OCI-LY1 (cell line): ENCODE results near the gene SALL2.

Experiments
- H2AFZ ChIP-seq: fragments of 200-600 bp; sonication (generic), shearing (Covaris generic); 2 replicates; pipeline ENCODE4 v1.6.0; 2014; ENCODE audit warnings: antibody characterized with exemption, mild to moderate bottlenecking, low read length
- H3F3A ChIP-seq: fragments of 200-600 bp; sonication (generic), shearing (Covaris generic); 2 replicates; pipeline ENCODE4 v1.6.0; 2014; ENCODE audit warnings: mild to moderate bottlenecking, antibody characterized with exemption, low read length, moderate library complexity; ENCODE audit not compliant: insufficient read depth
- H3K27ac ChIP-seq: fragments of 200-600 bp; sonication (generic); 2 replicates; pipeline ENCODE4 v1.5.1; 2014; ENCODE audit warnings: low read length, mixed run types, mild to moderate bottlenecking, low read depth; ENCODE audit not compliant: poor library complexity, severe bottlenecking
- H3K27me3 ChIP-seq: fragments of 200-600 bp; sonication (generic); 2 replicates; pipeline ENCODE4 v1.6.0; 2014; ENCODE audit warnings: antibody characterized with exemption, mild to moderate bottlenecking, low read length, moderate library complexity; ENCODE audit not compliant: insufficient read depth
- H3K36me3 ChIP-seq: fragments of 200-600 bp; sonication (generic); 2 replicates; pipeline ENCODE4 v1.6.1; 2014; ENCODE audit warnings: mild to moderate bottlenecking, antibody characterized with exemption, low read length, moderate library complexity, mixed read lengths; ENCODE audit not compliant: insufficient read depth
- H3K4me1 ChIP-seq: fragments of 200-600 bp; sonication (generic); 2 replicates; pipeline ENCODE4 v1.5.1; 2014; ENCODE audit warnings: mild to moderate bottlenecking, low read length, moderate library complexity; ENCODE audit not compliant: insufficient read depth, severe bottlenecking
- H3K4me2 ChIP-seq: fragments of 200-600 bp; sonication (generic), shearing (Covaris generic); 2 replicates; pipeline ENCODE4 v1.6.1; 2014; ENCODE audit warnings: low read length
- H3K4me3 ChIP-seq: fragments of 200-600 bp; sonication (generic); 2 replicates; pipeline ENCODE4 v1.5.1; 2014; ENCODE audit warnings: low read length, low read depth, mild to moderate bottlenecking, mixed read lengths; ENCODE audit not compliant: poor library complexity, severe bottlenecking
- H3K79me2 ChIP-seq: fragments of 200-600 bp; shearing (Covaris generic); 2 replicates; pipeline ENCODE4 v1.6.1; 2016; ENCODE audit warnings: mixed run types, low read length, mixed read lengths; ENCODE audit not compliant: insufficient read depth
- H3K9ac ChIP-seq: fragments of 200-600 bp; sonication (generic), shearing (Covaris generic); 2 replicates; pipeline ENCODE4 v1.6.1; 2014; ENCODE audit warnings: mild to moderate bottlenecking, low read length, mixed read lengths
- H3K9me2 ChIP-seq: fragments of 200-600 bp; sonication (generic), shearing (Covaris generic); 2 replicates; pipeline ENCODE4 v1.6.1; 2014; ENCODE audit warnings: low read depth, mild to moderate bottlenecking, low read length, mixed read lengths
- H3K9me3 ChIP-seq: fragments of 200-600 bp; shearing (Covaris generic); 2 replicates; pipeline ENCODE4 v1.6.1; 2014; ENCODE audit warnings: low read length, mixed read lengths
- H4K20me1 ChIP-seq: fragments of 200-600 bp; sonication (generic), shearing (Covaris generic); 2 replicates; pipeline ENCODE4 v1.6.0; 2016; ENCODE audit warnings: mild to moderate bottlenecking, low read length; ENCODE audit not compliant: insufficient read depth
- EZH2 ChIP-seq: fragments of 200-600 bp; sonication (generic), shearing (Covaris generic); IDR thresholded peaks from 2 replicates; pipeline ENCODE4 v1.8.0; 2017; ENCODE audit warnings: borderline replicate concordance, mixed run types, mild to moderate bottlenecking, antibody characterized with exemption, low read length, moderate library complexity, mixed read lengths
- TF ChIP-seq, protein P1 (sequence below): fragments of 200-600 bp; sonication (generic), shearing (Covaris generic); IDR thresholded peaks from 2 replicates; pipeline ENCODE4 v1.5.1; 2017; ENCODE audit warnings: mild to moderate bottlenecking, antibody characterized with exemption, low read length, moderate library complexity, mixed read lengths

SALL2 gene

GRCh38 chr14:21533294-21533693 lies 7.1 kb upstream of the SALL2 start:
- Histone ChIP-seq H3F3A (no peaks in the 10 kb centered on the region), H4K20me1 (no peaks in the 10 kb centered on the region), H3K4me3 (no peak overlapping the region), H3K4me1 (no peaks in the 10 kb centered on the region), H3K27me3 (no peaks in the 10 kb centered on the region), H3K36me3 (no peaks in the 10 kb centered on the region), H3K9me2 (no peaks in the 10 kb centered on the region), H2AFZ (no peak overlapping the region), H3K27ac (no peak overlapping the region), H3K9ac (no peak overlapping the region), H3K9me3 (no peaks in the 10 kb centered on the region), H3K4me2 (no peak overlapping the region), H3K79me2 (no peaks in the 10 kb centered on the region)
- TF ChIP-seq EZH2 = no peak
- TF ChIP-seq, protein P1, sequence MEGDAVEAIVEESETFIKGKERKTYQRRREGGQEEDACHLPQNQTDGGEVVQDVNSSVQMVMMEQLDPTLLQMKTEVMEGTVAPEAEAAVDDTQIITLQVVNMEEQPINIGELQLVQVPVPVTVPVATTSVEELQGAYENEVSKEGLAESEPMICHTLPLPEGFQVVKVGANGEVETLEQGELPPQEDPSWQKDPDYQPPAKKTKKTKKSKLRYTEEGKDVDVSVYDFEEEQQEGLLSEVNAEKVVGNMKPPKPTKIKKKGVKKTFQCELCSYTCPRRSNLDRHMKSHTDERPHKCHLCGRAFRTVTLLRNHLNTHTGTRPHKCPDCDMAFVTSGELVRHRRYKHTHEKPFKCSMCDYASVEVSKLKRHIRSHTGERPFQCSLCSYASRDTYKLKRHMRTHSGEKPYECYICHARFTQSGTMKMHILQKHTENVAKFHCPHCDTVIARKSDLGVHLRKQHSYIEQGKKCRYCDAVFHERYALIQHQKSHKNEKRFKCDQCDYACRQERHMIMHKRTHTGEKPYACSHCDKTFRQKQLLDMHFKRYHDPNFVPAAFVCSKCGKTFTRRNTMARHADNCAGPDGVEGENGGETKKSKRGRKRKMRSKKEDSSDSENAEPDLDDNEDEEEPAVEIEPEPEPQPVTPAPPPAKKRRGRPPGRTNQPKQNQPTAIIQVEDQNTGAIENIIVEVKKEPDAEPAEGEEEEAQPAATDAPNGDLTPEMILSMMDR = no peak

DNA sequence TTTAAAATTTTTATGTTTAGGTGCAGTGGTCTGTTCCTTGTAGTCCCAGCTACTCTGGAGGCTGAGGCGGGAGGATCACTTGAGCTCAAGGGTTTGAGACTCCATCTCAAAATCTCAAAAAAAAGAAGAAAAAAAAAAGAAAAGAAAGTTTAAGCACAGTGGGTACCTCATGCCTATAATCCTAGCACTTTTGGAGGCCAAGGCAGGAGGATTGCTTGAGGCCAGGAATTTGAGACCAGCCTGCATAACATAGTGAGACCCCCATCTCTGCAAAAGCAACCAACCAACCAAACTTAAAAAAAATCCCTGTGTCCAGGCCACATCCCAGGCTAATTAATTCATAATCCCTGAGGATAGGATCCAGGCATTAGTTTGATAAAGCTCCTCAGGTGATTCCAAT lies 3.4 kb upstream of the SALL2 start:
- Histone ChIP-seq H3K27me3 (no peaks in the 10 kb centered on the region; the same call in 1 of the 2 replicates), H3K4me3 (no peak overlapping the region), H4K20me1 (no peaks in the 10 kb centered on the region), H3F3A (no peaks in the 10 kb centered on the region), H3K4me2 (no peak overlapping the region), H3K79me2 (no peaks in the 10 kb centered on the region), H3K9ac (no peak overlapping the region), H3K4me1 (peaks cover 17% of the 10 kb centered on the region), H3K9me2 (no peaks in the 10 kb centered on the region), H3K27ac (no peak overlapping the region), H3K9me3 (no peaks in the 10 kb centered on the region), H2AFZ (no peak overlapping the region), H3K36me3 (no peaks in the 10 kb centered on the region)
- TF ChIP-seq EZH2 = no peak
- TF ChIP-seq, protein P1 = no peak

DNA sequence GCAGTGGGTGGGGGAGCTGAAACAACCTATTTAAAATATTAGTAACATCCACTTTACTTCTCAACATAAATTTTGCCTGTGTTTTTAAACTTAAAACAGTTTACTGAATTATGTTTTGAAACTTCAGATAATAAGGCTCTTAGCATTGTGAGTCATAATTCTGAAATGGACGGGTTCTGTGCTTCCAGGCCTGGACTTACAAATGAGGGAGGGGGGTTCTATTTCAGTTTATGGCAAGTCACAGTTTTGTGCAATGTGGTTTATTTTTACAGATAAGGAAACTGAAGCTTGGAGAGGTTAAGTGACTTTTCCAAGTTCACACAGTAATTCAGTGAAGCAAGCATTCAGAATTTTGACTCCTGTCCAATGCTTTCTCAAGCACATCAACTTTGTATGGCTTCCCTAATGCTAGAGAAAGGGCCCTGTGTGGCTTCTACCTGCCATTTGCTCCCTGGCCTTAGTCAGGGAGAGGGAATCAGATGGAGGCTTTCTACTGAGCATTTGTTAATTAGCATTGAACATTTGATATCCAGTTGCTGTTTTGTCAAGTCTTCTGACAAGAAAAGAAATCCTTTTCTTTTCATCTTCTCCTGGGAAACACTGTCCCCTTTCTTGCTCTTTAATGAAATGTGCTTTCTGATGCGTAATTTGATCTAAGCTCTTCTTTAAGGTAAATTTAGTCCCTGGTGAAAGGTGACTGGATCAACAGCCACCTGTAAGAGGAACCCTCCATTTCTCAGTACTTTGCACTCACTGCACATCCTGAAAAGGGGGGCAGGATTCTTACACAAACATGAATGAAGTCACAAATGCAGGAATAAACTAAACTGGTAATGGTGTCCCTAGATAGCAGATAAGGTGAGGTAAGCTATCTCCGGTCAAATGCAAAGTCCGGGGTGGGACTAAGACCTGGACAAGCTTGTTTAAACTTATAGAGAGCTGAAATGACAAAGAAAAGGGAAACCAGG lies 2.5 kb upstream of the SALL2 start:
- no peaks in the 10 kb centered on the region for H4K20me1 ChIP-seq
- H3K79me2 ChIP-seq = no peaks in the 10 kb centered on the region
- TF ChIP-seq, protein P1 = no peak
- TF ChIP-seq EZH2 = no peak
- H3F3A ChIP-seq = no peaks in the 10 kb centered on the region
- peaks cover 17% of the 10 kb centered on the region for H3K4me1 ChIP-seq
- H3K27ac ChIP-seq = no peak overlapping the region
- H3K9ac ChIP-seq = no peak overlapping the region
- no peaks in the 10 kb centered on the region; the same call in 1 of the 2 replicates for H3K27me3 ChIP-seq
- no peak overlapping the region for H3K4me3 ChIP-seq
- no peaks in the 10 kb centered on the region for H3K9me2 ChIP-seq
- no peaks in the 10 kb centered on the region for H3K9me3 ChIP-seq
- H2AFZ ChIP-seq = no peak overlapping the region
- no peak overlapping the region for H3K4me2 ChIP-seq
- no peaks in the 10 kb centered on the region for H3K36me3 ChIP-seq
